HL-60 (cell line): ENCODE measurements around the gene TRDMT1.

ENCODE experiments used
- CTCF ChIP-seq: IDR thresholded peaks from one replicate; pipeline ENCODE4 v1.5.1; 2011; ENCODE audit warnings: low read length, control low read depth, inconsistent platforms; ENCODE audit not compliant: insufficient read depth
- POLR2AphosphoS5 ChIP-seq: IDR thresholded peaks from 2 replicates; pipeline ENCODE4 v1.6.1; 2012; ENCODE audit warnings: low read depth
- REST ChIP-seq: IDR thresholded peaks from 2 replicates; pipeline ENCODE4 v1.6.1; 2012; ENCODE audit warnings: low read depth; ENCODE audit not compliant: insufficient replicate concordance

GRCh38 chr10:17119845-17120244, 81.6 kb downstream of the TRDMT1 start:
- TF ChIP-seq CTCF (no peak), REST (no peak), POLR2AphosphoS5 (no peak)
